Stromal cell of bone marrow (primary cell): ENCODE measurements around the gene ZNF280A.
"Not testable (repeated sequence)": the region's sequence is repeated elsewhere in the genome, so short reads cannot be mapped to it uniquely, and the experiment has no call there.

Source experiments
- DNase-seq: peaks from one replicate; pipeline ENCODE4 v3.0.0-alpha.2; 2012; ENCODE audit warnings: low read depth

The ZNF280A gene

DNA sequence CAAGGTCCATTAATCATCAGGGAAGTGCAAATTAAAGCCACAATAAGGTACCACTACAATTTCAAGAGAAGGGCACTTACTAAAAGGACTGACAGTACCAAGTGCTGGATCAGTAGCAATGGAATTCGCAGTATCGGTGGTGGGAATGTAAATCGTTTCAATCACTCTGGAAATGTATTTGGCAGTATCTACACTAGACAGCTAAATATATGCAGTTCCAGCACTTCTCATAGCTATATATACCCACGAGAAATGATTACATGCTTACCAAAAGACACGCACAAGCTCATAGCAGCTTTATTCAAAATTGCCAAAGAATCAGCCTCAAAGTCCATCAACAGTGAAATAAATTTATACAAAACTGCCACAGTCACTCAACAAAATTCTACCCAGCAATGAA lies 7.1 kb downstream of the ZNF280A start:
- no peak for DNase-seq

DNA sequence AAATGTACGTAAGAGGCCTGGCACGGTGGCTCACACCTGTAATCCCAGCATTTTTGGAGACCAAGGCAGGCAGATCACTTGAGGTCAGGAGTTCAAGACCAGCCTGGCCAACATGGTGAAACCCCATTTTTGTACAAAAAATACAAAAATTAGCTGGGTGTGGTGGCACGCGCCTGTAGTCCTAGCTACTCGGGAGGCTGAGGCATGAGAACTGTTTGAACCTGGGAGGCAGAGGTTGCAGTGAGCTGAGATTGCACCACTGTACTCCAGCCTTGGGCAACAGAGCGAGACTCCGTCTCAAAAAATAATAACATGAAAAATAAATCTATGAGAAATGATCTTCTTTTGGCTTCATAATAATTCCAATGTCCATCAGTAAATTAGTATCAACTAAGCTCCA lies 9.2 kb downstream of the ZNF280A start:
- not testable (repeated sequence) for DNase-seq

DNA sequence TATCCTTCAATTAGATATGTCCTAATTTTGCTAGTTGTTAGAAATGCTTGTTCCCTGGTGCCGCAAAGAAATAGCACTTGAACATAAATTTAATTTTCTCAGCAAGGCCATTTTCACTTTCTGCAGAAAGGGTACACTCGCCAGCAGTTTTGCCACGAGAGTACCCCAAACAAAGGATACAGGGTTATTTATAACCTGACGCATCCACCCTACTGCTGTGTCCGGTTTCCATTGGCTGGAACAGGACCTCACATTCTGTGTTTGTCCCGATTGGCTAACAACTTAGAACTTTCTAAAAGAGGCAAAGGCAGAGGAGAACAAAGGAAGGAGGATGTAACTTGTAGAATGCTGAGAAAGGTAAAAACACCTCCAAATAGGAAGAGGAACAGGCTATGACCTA lies 10.2 kb downstream of the ZNF280A start:
- not testable (repeated sequence) for DNase-seq

DNA sequence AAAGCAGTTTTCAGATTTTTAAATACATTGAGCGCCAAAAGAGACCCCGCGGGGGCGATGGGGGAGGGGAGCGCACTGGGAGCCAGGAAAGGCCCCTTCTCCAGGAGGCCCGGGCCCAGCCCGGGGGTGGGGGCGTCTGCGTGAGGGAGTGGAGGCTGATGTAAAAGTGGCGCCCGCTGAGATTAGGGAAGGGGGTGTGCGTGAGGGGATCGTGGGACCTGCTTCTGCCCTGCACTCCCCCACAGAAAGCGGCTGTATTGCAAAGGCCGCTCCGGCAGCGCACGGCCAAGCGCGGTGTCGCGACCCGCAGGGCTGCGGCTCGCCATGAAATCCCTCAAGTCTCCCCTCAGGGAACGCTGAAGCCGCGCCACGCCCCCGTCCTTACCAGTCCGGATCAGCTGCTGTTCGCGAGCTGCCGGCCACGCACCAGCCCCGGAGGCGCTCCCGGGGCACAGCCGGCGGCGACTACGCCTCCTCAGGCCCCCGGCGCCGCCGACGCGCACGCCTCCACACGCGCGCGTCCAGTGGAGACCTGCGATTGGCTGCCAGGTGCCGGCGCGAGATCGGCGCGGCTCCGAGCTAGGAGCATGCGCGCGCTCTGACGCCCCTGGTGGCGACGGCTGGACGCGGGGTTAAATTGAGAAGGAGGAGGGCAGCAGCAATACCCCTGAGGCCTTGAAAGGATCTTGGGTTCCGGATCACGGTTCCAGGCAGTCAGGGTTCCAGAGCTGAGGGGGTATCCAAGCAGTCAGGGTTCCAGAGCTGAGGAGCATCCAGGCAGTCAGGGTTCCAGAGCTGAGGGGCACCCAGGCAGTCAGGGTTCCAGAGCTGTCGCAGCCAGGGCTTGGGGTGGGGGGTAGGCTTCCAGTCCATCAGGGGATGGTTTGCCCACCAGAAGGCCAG lies 11.5 kb downstream of the ZNF280A start, which contains the start of gene ZNF280B:
TSS of gene ZNF280B (minus strand) at position 469 of the 903 bp plus-strand sequence. CDS start 19,344 bp downstream, outside the sequence.
- DNase-seq, result peak; percentile 51

DNA sequence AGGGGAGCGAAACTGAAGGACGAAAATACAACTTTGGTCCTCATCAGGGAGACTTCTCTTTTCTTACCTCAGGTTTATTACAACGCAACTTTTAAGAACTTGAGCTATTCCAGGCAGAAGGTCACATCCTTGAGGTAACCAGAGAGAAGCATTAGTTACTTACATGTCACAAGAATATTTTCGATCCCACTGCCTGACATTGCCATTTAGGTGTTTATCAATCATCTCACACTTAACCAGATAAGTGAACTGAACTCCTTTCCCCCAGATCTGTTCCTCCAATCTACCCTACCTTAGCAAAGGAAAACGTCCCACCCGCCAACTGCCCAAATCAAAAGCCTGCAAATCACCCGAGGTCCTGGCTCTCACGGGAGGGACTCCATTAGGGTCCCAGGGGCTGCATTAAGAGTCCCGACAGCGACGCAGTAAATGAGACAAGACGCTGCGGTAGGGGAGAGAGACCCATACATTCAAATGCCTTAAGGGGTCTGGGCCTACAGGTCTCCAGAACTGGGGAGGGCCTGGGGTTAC lies 12.3 kb downstream of the ZNF280A start:
- no peak for DNase-seq

DNA sequence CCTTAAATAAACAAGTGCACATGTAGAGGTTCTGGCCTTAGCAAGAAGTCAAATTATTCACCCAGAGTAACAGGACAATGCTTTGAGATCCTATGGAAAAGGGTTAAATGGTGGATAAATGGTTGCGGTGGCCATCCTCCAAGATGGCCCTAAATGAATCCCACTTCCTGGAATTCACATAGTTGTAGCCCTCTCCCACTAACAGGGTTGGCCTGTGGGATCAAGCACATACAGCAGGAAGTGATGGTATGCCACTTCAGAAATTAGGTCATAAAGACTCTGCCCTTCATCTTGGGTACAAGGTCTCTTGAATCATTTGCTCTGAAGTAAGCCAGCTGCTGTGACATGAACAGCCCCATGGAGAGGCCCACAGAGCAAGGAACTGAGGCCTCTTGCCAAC lies 13.3 kb downstream of the ZNF280A start:
- no peak for DNase-seq

DNA sequence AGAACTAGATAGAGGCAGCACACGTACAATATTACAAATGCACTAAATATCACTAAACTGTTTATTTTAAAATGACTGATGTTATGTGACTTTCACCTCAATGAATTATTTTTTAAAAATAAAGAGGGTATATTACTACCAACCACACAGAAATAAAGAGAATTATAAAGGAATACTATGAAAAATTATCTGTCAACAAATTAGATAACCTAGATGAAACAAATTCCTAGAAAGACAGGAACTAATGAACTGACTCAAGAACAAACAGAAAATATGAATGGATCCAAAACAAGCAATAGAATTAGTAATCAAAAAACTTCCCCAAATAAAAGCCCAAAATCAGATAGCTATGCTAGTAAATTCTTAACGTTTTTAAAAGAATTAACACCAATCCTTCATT lies 21.8 kb downstream of the ZNF280A start:
- DNase-seq, result no peak

DNA sequence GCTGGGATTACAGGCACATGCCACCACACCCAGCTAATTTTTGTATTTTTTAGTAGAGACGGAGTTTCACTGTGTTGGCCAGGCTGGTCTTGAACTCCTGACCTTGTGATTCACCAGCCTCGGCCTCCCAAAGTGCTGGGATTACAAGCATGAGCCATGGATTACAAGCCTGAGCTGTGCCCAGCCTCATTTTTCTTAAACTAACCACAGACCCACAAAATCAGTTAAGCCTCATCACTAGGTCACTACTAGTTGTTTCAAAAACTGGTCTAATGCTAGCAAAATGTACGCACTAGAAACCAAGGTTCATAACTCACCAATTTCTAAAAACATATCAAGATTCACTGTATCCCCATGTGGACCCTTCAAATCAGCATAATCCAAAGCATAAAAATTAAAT lies 28.5 kb downstream of the ZNF280A start:
- not testable (repeated sequence) for DNase-seq

DNA sequence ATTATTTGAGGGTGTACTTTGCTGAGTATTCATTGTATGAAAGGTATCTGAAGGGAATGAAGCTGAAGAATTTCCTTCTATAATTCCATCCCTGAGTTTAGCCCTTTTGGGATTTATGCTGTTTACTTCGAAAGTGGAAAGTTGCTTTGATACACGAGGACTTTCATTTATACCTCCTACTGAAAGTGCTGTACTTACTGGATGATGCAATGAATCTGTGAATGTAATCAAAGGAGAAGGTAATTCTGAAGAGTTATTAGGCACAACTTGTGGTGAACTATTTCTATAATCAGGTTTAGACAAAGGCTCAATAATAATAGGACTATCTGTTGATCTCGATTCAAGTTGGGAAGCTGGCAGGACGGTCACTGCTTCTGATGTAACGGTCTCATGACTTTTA lies 31.3 kb downstream of the ZNF280A start:
- DNase-seq, result no peak

DNA sequence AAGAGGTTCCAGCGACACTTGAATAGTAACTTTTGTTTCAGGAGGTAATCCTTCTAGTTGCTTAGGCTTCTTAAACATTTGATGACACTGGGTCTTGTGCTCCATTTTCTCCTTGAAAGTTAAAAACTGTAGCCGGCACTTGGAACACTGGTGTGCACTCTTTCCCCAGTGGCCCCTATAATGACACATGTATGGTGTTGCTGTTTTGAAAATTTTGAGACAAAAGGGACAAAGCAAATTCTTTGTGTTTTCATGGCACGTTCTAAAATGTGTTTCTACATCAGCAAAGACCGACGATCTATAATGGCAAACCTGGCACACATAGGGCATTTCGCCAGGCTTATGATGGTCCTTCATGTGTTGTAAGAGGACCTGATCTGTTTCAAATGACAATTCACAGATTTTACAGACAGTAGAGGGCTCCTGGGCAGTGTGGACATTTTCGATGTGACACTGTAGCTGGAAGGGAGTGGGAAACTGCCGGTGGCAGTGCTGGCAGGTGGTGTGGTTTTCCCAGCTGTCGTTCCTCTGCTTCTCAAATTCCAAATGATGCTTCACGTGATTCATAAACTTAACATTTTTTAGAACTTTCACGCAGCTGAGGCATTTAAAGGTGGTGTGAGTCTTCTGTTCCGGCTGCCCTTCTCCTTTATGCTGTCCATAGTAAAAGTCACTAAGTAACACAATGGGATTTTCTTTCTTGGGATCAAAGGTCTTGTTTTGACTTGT lies 32.0 kb downstream of the ZNF280A start:
- DNase-seq, result no peak

DNA sequence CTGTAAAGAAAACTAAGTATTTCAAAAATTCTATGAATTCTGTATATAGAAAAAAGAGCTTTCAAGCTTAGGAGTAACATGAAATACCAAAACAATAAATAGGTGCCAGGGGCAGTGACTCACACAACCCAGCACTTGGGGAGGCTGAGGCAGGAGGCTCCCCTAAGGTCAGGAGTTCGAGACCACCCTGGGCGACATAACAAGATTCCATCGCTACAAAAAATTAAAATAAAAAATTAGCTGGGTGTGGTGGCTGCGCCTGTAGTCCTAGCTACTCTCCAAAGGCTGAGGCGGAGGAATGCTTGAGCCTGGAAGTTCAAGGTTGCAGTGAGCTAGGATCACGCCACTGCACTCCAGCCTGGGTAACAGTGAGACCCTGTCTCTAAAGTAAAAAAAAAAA lies 33.0 kb downstream of the ZNF280A start:
- DNase-seq, result no peak

DNA sequence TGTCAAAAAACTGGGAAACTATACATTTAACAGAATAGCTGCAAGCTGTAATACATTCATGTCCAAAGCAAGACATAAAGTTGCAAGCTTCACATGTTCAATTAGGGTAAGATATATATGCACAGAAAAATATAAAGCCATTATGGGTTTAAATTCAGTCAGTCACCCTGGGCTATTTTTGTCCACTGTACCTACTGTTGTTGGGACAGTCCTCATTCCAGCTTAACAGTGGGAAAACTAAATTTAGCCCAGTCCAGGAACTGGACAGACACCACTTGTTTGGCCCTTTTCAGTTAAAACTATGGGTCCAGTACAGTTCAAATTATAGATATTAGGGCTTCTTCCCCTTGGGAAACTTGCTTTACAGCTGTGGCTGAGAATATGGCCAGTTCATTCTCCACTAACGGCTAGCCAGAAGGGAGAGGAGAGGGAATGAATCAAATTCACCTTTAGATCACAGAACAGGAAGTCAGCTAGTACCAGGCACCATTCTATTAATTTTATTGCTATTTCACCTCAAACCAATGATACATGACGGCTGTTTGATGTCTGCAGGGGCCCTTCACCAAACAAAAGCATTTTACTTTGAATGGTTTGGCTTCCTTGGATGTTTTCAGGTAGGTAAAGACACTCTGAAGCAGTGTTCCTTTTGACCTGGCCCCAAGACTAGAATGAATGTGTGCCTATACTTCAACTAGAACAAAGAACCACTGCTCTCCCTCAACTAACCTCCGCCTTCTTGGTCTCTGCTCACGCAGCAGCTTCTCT lies 33.8 kb downstream of the ZNF280A start:
- DNase-seq, result no peak

DNA sequence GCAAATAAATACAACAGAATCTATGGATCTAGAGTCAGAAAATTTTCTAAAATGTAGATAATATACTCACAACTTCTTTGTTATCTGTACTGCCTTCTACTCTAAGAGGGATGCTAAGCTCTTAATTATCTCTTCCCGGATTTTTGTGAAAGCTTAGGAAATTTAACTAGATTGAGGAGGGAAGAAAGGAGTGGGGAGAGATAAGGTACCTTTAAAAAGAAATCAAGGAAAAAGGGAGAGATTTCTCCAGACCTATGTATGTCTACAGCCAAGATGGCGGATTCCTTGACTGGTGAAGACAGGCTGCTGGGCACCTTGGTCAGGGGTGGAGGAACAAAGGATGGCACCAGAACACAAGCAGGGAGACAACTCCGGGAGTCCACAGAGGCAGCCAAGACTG lies 34.5 kb downstream of the ZNF280A start:
- no peak for DNase-seq

DNA sequence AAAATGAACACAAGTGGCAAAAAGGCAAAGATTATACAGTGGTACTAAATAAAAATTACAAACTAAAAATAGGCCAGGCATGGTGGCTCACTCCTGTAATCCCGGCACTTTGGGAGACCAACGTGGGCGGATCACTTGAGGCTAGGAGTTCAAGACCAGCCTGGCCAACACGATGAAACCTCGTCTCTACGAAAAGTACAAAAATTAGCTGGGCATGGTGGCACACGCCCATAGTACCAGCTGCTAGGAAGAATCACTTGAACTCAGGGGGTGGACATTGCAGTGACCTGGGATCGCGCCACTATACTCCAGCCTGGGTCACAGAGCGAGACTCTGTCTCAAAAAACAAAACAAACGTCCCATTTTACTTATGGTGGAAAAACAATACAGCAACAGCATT lies 36.0 kb downstream of the ZNF280A start:
- DNase-seq, result no peak

DNA sequence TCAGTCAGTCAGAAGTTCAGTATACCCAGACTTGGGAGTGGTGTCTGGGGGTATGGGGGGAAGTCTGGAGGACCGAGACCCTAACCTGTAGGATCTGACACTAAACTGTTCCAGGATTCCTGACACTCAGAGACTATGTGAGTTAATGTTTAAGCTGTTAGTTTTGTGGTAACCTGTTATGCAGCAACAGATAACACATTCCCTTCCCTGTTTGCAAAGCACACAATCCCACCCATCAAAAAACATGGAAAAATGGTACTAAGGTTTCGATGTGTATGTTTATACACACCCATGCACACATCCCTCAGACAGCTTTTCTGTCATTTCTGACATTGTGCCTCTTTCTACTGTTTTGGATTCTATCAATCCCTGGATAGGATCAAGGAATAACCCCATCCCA lies 39.1 kb downstream of the ZNF280A start:
- no peak for DNase-seq

DNA sequence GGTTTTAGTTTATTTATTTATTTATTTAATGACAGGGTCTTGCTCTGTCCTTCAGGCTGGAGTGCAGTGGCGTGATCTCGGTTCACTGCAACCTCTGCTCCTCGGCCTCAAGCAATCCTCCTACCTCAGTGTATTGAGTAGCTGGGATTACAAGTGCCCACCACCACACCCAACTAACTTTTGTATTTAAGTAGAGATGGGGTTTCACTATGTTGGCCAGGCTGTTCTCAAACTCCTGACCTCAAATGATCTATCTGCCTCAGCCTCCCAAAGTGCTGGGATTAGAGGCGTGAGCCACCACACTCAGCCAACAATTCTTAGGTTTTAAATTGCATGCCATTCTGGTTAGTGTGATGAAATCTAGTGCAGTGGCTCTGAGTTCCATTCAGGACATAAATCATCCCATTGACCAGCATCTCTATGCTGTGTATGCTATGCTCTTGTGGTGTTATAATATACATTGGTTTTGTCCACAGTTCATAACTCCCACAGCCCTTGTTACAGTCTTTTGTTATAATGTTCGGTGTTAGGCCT lies 40.0 kb downstream of the ZNF280A start:
- DNase-seq, result no peak

DNA sequence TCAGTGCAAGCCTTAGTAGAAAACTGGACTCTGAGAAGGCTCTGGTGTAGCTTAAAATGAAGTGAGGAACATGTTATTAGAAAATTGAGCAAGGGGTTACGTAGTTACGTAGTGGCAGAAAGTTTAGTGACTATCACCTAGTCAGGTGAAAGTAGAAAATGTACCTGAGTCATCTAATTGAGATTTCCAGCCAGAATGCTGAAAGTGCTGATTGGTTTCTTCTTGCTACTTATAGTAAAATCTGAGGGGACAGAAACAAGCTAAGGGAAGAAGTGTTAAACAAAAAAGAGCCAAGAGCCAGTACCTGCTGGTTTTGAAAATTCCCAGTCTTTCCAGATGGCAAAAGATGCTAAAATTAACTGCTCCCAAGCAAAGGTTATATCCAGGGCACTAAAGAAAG lies 41.0 kb downstream of the ZNF280A start:
- no peak for DNase-seq

DNA sequence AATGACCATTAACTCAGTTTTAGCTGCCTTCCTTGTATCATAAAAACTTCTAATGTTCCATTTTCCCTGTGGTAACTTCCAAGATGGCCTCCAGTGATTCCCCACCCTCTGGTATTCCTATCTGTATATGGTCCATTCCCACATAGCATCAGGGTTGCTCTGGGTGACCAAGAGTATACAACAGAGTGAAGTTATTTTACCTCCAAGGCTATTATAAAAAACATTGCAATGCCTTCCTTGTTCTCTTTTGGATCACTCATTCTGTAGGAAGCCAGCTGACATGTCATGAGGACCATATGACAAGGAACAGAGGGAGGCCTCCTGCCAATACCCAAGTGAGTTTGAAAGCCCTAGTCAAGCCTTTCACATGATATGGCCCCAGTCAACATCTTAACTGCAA lies 41.6 kb downstream of the ZNF280A start:
- no peak for DNase-seq

DNA sequence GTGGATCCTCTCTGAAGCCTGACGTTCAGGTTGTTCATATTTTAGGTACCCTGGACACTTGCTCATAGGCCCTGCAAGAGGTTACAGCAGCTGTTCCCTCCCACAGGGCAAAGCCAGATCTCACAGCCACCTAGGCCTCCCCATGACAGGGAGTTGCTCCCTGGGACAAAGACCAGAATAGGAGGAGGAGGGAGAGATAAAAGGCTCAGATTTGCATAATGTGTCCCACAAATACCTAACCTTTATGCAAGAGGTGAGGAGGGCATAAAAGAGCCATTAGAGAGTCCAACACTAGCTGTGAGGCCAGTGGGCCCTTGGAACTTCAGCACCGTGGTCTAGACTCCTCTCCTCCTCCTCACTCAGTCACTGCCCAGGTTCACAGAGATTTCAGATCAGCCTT lies 45.3 kb downstream of the ZNF280A start:
- no peak for DNase-seq

DNA sequence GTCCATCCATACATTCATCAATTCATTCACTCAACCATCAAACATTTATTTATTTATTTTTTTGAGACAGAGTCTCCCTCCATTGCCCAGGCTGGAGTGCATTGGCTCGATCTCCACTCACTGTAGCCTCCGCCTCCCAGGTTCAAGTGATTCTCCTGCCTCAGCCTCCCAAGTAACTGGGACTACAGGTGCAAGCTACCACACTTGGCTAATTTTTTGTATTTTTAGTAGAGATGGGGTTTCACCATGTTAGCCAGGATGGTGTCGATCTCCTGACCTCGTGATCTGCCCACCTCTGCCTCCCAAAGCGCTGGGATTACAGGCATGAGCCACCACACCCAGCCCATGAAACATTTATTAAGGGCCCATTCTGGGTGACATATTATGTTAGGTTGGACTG lies 49.0 kb downstream of the ZNF280A start:
- DNase-seq, result not testable (repeated sequence)

DNA sequence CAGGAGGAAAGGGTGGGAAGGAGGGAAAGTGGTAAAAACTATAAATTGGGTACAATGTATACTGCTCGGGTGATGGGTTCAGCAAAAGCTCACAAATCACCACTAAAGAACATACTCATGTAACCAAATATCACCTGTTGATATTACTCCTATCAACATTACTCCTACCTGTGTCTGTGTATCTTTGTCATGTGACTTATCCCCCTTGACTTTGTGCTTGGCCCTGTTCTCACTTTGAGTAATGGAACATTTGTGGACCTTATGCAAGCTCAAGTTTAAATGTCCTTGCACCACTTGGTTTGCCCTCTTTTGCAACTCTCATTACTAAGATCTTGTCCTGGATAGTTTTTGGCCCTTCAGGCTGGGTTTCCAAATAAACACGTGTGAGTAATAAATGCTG lies 50.5 kb downstream of the ZNF280A start:
- no peak for DNase-seq
